IMR-90 (cell line): ENCODE data around the gene KAT6B. TPM values are rescaled to one million over a fixed set of nuclear protein-coding genes. Genes with fewer than 3 reads are reported as not detected.

Experiments used
- ATAC-seq: fragments of 200-7000 bp; cut with Tn5 transposase; 2 replicates; pipeline ENCODE4 v1.9.1; 2020; ENCODE audit warnings: low read depth, mild to moderate bottlenecking, moderate library complexity
- BruUV-seq: library from RNA; stranded (reverse); fragments of 400-500 nt; replicated peaks from 2 replicates; lab custom pipeline; 2021; lab: Mats Ljungman, UMichigan
- CTCF ChIA-PET: fragments of 300-600 bp; formaldehyde crosslinking; extraction: SDS; loops from one replicate; lab custom pipeline; 2021; ENCODE audit warnings: antibody characterized with exemption; lab: Yijun Ruan, JAX
- POLR2A ChIA-PET: fragments of 300-600 bp; sonication (Branson Sonifier 250); formaldehyde crosslinking; loops from one replicate; lab custom pipeline; 2022; ENCODE audit warnings: antibody characterized with exemption; ENCODE audit not compliant: unreplicated experiment; lab: Charles Lee
- DNase-seq: peaks from one replicate; pipeline ENCODE4 v3.0.0; 2013
- H2AFZ ChIP-seq: replicated peaks from 2 replicates; pipeline ENCODE3; 2013; ENCODE audit warnings: low read length, mild to moderate bottlenecking; ENCODE audit not compliant: poor library complexity
- H2AK5ac ChIP-seq: 2 replicates; pipeline ENCODE4 v1.6.1; 2013; ENCODE audit warnings: low read depth, low read length, inconsistent platforms
- H2AK9ac ChIP-seq: replicated peaks from 2 replicates; pipeline ENCODE3; 2013; ENCODE audit warnings: mild to moderate bottlenecking, low read depth, low read length, moderate library complexity; ENCODE audit not compliant: poor library complexity
- H2BK120ac ChIP-seq: 2 replicates; pipeline ENCODE4 v1.6.1; 2013; ENCODE audit warnings: low read depth, low read length, inconsistent platforms
- H2BK15ac ChIP-seq: 3 replicates; pipeline ENCODE4 v1.6.1; 2013; ENCODE audit warnings: low read depth, low read length, inconsistent platforms
- H2BK20ac ChIP-seq: 2 replicates; pipeline ENCODE4 v1.6.1; 2013; ENCODE audit warnings: low read depth, mild to moderate bottlenecking, inconsistent platforms, low read length, moderate library complexity
- H2BK5ac ChIP-seq: 2 replicates; pipeline ENCODE4 v1.6.1; 2013; ENCODE audit warnings: mild to moderate bottlenecking, low read depth, low read length, inconsistent platforms; ENCODE audit not compliant: poor library complexity, severe bottlenecking
- H3K14ac ChIP-seq: replicated peaks from 2 replicates; pipeline ENCODE4 v1.6.1; 2013; ENCODE audit warnings: low read depth, low read length, inconsistent platforms
- H3K18ac ChIP-seq: 2 replicates; pipeline ENCODE4 v1.6.1; 2013; ENCODE audit warnings: low read depth, low read length, control low read depth
- H3K23ac ChIP-seq: 2 replicates; pipeline ENCODE4 v1.6.1; 2013; ENCODE audit warnings: low read depth, low read length, inconsistent platforms
- H3K27ac ChIP-seq: 2 replicates; pipeline ENCODE4 v1.5.1; 2013; ENCODE audit warnings: mild to moderate bottlenecking, control low read depth, low read length; ENCODE audit not compliant: insufficient read depth
- H3K27me3 ChIP-seq: 2 replicates; pipeline ENCODE4 v1.6.1; 2013; ENCODE audit warnings: low read length; ENCODE audit not compliant: control insufficient read depth, insufficient read depth
- H3K36me3 ChIP-seq: 2 replicates; pipeline ENCODE4 v1.6.1; 2013; ENCODE audit warnings: low read length, mixed read lengths; ENCODE audit not compliant: control insufficient read depth, insufficient read depth
- H3K4ac ChIP-seq: 2 replicates; pipeline ENCODE4 v1.6.1; 2013; ENCODE audit warnings: low read depth, low read length, inconsistent platforms
- H3K4me1 ChIP-seq: 2 replicates; pipeline ENCODE4 v1.6.1; 2013; ENCODE audit warnings: low read length, mixed read lengths; ENCODE audit not compliant: control insufficient read depth, insufficient read depth
- H3K4me2 ChIP-seq: 2 replicates; pipeline ENCODE4 v1.6.1; 2013; ENCODE audit warnings: low read depth, mild to moderate bottlenecking, control low read depth, low read length, moderate library complexity
- H3K4me3 ChIP-seq: 2 replicates; pipeline ENCODE4 v1.5.1; 2013; ENCODE audit warnings: low read depth, mild to moderate bottlenecking, control low read depth, low read length, moderate library complexity; ENCODE audit not compliant: insufficient read depth
- H3K56ac ChIP-seq: 2 replicates; pipeline ENCODE4 v1.6.1; 2013; ENCODE audit warnings: low read length, inconsistent platforms; ENCODE audit not compliant: insufficient read depth; ENCODE audit errors: extremely low read depth
- H3K79me1 ChIP-seq, 2 experiments: 2 replicates each; pipeline ENCODE4 v1.6.1; 2013; ENCODE audit warnings: low read length in 2 of 2, inconsistent platforms in 1 of 2, low read depth in 1 of 2
- H3K9ac ChIP-seq: 2 replicates; pipeline ENCODE4 v1.6.1; 2013; ENCODE audit warnings: low read depth, low read length, control low read depth
- H3K9me1 ChIP-seq: 2 replicates; pipeline ENCODE4 v1.6.1; 2013; ENCODE audit warnings: low read length, inconsistent platforms; ENCODE audit not compliant: insufficient read depth
- H3K9me3 ChIP-seq: 2 replicates; pipeline ENCODE4 v1.6.1; 2013; ENCODE audit warnings: low read length; ENCODE audit not compliant: control insufficient read depth, insufficient read depth
- H4K20me1 ChIP-seq: 2 replicates; pipeline ENCODE4 v1.6.1; 2013; ENCODE audit warnings: low read length, inconsistent platforms; ENCODE audit not compliant: insufficient read depth
- H4K5ac ChIP-seq: 2 replicates; pipeline ENCODE4 v1.6.1; 2013; ENCODE audit warnings: mild to moderate bottlenecking, low read depth, low read length, control low read depth
- H4K8ac ChIP-seq, 2 experiments: 2 replicates each; pipeline ENCODE4 v1.6.1; 2013; ENCODE audit warnings: low read depth in 2 of 2, low read length in 2 of 2, control low read depth in 1 of 2, inconsistent platforms in 1 of 2
- H4K91ac ChIP-seq: 2 replicates; pipeline ENCODE4 v1.6.1; 2013; ENCODE audit warnings: low read depth, low read length, inconsistent platforms; ENCODE audit not compliant: insufficient read depth
- SMC3 ChIP-seq: fragments of 150-350 bp; IDR thresholded peaks from 2 replicates; pipeline ENCODE4 v1.6.1; 2016; ENCODE audit warnings: low read depth, mild to moderate bottlenecking, antibody characterized with exemption, low read length, moderate library complexity
- WGBS, 2 experiments: methylation state at CpG; one replicate each; pipeline versions ENCODE4 v1.1.5 to v1.1.7; 2013; ENCODE audit warnings: missing lambda C conversion rate in 2 of 2; ENCODE audit not compliant: insufficient read length in 1 of 2; ENCODE audit errors: extremely low coverage in 2 of 2; 5-methylcytosine and 5-hydroxymethylcytosine counted together
- dilution Hi-C: fragments of 300-500 bp; cut with HindIII; formaldehyde crosslinking; loops from one replicate; pipeline ENCODE4 v1.14.3; 2018; ENCODE audit warnings: low sequenced_read_pairs; ENCODE audit not compliant: unreplicated experiment
- in situ Hi-C: fragments of 300-500 bp; cut with MboI; formaldehyde crosslinking; loops from 3 replicates; pipeline ENCODE4 v1.14.3; 2019; ENCODE audit warnings: low sequenced_read_pairs, inconsistent platforms, mixed read lengths
- intact Hi-C: fragments of 100-400 bp; cut with micrococcal nuclease; formaldehyde crosslinking; loops from 2 replicates; pipeline ENCODE4 v1.10.0; 2022
- polyA plus RNA-seq, 3 experiments: library from polyadenylated mRNA; depleted of rRNA; stranded (reverse); fragments of >200 nt; gene quantifications; 2 replicates each; pipeline ENCODE4 v1.2.3, GENCODE V29; 2012; ENCODE audit warnings: low replicate concordance in 1 of 3
- total RNA-seq: library from RNA; depleted of rRNA; stranded (reverse); fragments of >200 nt; gene quantifications from 2 replicates; pipeline ENCODE4 v1.2.3, GENCODE V29; 2012

KAT6B gene
- total and polyA plus RNA-seq, 2 of the 4 experiments (the other 2 are of a cell fraction): 8.8 to 28.1 TPM

DNA sequence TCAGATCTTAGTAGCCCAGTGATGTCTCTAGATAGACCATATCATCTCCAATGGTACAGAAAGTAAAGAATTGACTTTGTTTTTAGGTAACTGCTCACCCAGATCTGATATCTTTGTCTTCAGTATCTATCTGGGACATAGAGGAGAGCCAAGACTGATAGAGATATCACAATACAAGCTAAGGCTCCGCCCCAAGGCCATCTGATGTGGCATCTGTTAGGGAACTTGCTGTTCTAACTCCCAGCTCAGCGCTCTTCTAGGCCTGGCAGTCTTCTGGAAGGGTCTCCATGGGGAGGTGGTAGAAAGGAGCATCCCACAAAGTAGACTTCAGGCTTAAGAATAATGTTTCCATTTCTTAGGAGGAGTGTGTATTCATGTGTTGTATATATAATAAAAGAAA lies 196.7 kb downstream of the KAT6B start:
- Histone ChIP-seq H2AK9ac (no peak overlapping the region), H3K23ac (no peak overlapping the region), H3K9me3 (no peaks in the 10 kb centered on the region), H3K18ac (no peak overlapping the region), H4K91ac (no peak overlapping the region), H3K14ac (no peak overlapping the region), H4K5ac (no peak overlapping the region), H2BK15ac (no peak overlapping the region), H2AK5ac (no peak overlapping the region), H2BK5ac (no peak overlapping the region), H3K4ac (no peak overlapping the region), H2BK20ac (no peak overlapping the region), H3K9ac (no peak overlapping the region), H3K79me1 (peaks cover 0 to 27% of the 10 kb centered on the region in 2 experiments; a peak in 2 of 4 replicates), H4K8ac (no peak overlapping the region), H3K27me3 (no peaks in the 10 kb centered on the region), H3K36me3 (peaks cover 34% of the 10 kb centered on the region), H2AFZ (no peak overlapping the region), H3K4me2 (no peak overlapping the region), H3K4me1 (peaks cover 7% of the 10 kb centered on the region), H4K20me1 (no peaks in the 10 kb centered on the region), H3K4me3 (no peak overlapping the region), H3K9me1 (peaks cover 4% of the 10 kb centered on the region; the same call in 1 of the 2 replicates), H3K56ac (no peak overlapping the region), H2BK120ac (no peak overlapping the region), H3K27ac (no peak overlapping the region)
- POLR2A ChIA-PET: no interaction called here
- CTCF ChIA-PET: no interaction called here
- dilution Hi-C loops: no loop called here
- DNase-seq (no peak), ATAC-seq (no peak)
- no peak for TF ChIP-seq SMC3
- no CpG with 5 or more reads among the region's 2 CpGs for WGBS, 2 experiments
- in situ Hi-C loops: loop anchor here (10.0 kb wide), 2 partner anchors 212 to 758 kb away; partner anchors contain the start of gene COMTD1
- BruUV-seq: no TSS peak
- intact Hi-C loops: loop anchor here (5.0 to 10.0 kb wide), 2 partner anchors 198 to 214 kb away; partner anchors contain the start of genes COMTD1 and KAT6B
